ENCODE results near the gene C1QTNF5. TPM values are rescaled to one million over a fixed set of nuclear protein-coding genes. Genes with fewer than 3 reads are reported as not detected.

Gene C1QTNF5
- total RNA-seq, 1 experiment from 2014 or later, result 3.0 TPM

GRCh38 chr11:119303227-119303718 is 37.4 kb downstream of the C1QTNF5 start:
- CTCF ChIA-PET, result no interaction called here
- no peak for TF ChIP-seq AFF4 (CRISPR knock-in tag; IDR thresholded peaks at IDR 0.05; ENCODE audit: borderline replicate concordance)
- TF ChIP-seq ETV6 (CRISPR knock-in tag; IDR thresholded peaks at IDR 0.05), result no peak
- TF ChIP-seq FOXP4 (CRISPR knock-in tag; IDR thresholded peaks at IDR 0.05), result no peak
- TF ChIP-seq PRDM15 (CRISPR knock-in tag; IDR thresholded peaks at IDR 0.05), result no peak
- no peak for TF ChIP-seq CREB1 (CRISPR knock-in tag; IDR thresholded peaks at IDR 0.05)
- TF ChIP-seq GTF2I (CRISPR knock-in tag; conservative IDR thresholded peaks at IDR 0.05), result no peak
- no peak for TF ChIP-seq SOX15 (CRISPR knock-in tag; IDR thresholded peaks at IDR 0.05)
- TF ChIP-seq ZBTB43 (CRISPR knock-in tag; IDR thresholded peaks at IDR 0.05), result no peak
- TF ChIP-seq ATF1 (CRISPR knock-in tag; IDR thresholded peaks at IDR 0.05), result no peak
- TF ChIP-seq AR (CRISPR knock-in tag; IDR thresholded peaks at IDR 0.05), result no peak
- H3K27ac Mint-ChIP-seq, result no peak overlapping the region; the same call in 1 of the 2 replicates
- H3K9me3 Mint-ChIP-seq, result no peaks in the 10 kb centered on the region
- DNase-seq (ENCODE audit: low spot score) (no peak), ATAC-seq (no peak)
- POLR2A ChIA-PET, result no interaction called here
- peaks cover 54% of the 10 kb centered on the region for H3K36me3 Mint-ChIP-seq
- no peak overlapping the region for H3K4me3 Mint-ChIP-seq
- H3K27me3 Mint-ChIP-seq (ENCODE audit: low read depth), result no peaks in the 10 kb centered on the region
- peaks cover 14% of the 10 kb centered on the region for H3K4me1 Mint-ChIP-seq

Measured in WTC11 (cell line).